Trophoblast cell (in vitro differentiated cells and primary cell): ENCODE results near the gene DSG2.

Source experiments
- DNase-seq, 2 donors: peaks; one replicate each; pipeline ENCODE4 v3.0.0-alpha.2; 2016
- H2AFZ ChIP-seq: 2 replicates; pipeline ENCODE4 v1.6.1; 2013; ENCODE audit warnings: low read length, moderate library complexity, mild to moderate bottlenecking; ENCODE audit not compliant: insufficient read depth, poor library complexity
- H2AK5ac ChIP-seq: 2 replicates; pipeline ENCODE4 v1.6.1; 2013; ENCODE audit warnings: mild to moderate bottlenecking, low read length
- H2BK120ac ChIP-seq: 2 replicates; pipeline ENCODE4 v1.6.1; 2013; ENCODE audit warnings: low read length, mild to moderate bottlenecking, moderate library complexity; ENCODE audit not compliant: insufficient read depth, poor library complexity
- H2BK12ac ChIP-seq: 2 replicates; pipeline ENCODE4 v1.6.1; 2013; ENCODE audit warnings: mild to moderate bottlenecking, low read length, moderate library complexity
- H2BK5ac ChIP-seq: 2 replicates; pipeline ENCODE4 v1.6.1; 2013; ENCODE audit warnings: low read length, low read depth, moderate library complexity, mild to moderate bottlenecking; ENCODE audit not compliant: poor library complexity
- H3K14ac ChIP-seq: 2 replicates; pipeline ENCODE4 v1.6.1; 2013; ENCODE audit warnings: mild to moderate bottlenecking, low read length
- H3K18ac ChIP-seq: 2 replicates; pipeline ENCODE4 v1.6.1; 2013; ENCODE audit warnings: mild to moderate bottlenecking, low read length
- H3K23ac ChIP-seq: 2 replicates; pipeline ENCODE4 v1.6.1; 2013; ENCODE audit warnings: low read length
- H3K27ac ChIP-seq: 2 replicates; pipeline ENCODE4 v1.5.1; 2013; ENCODE audit warnings: low read depth, mild to moderate bottlenecking, inconsistent platforms, low read length, moderate library complexity
- H3K27me3 ChIP-seq: 2 replicates; pipeline ENCODE4 v1.6.1; 2013; ENCODE audit warnings: inconsistent platforms, mild to moderate bottlenecking, low read length, moderate library complexity; ENCODE audit not compliant: insufficient read depth
- H3K36me3 ChIP-seq, 2 experiments: 1 replicate in 1 of 2; 2 replicates in 1 of 2; pipeline ENCODE4 v1.6.1; 2013; ENCODE audit warnings: low read length in 2 of 2, mild to moderate bottlenecking in 2 of 2, moderate library complexity in 1 of 2; ENCODE audit not compliant: insufficient read depth in 2 of 2, control insufficient read depth in 1 of 2
- H3K4ac ChIP-seq: 2 replicates; pipeline ENCODE4 v1.6.1; 2013; ENCODE audit warnings: low read depth, mild to moderate bottlenecking, low read length, moderate library complexity
- H3K4me1 ChIP-seq, 2 experiments: 1 replicate in 1 of 2; 2 replicates in 1 of 2; pipeline ENCODE4 v1.6.1; 2013; ENCODE audit warnings: low read length in 2 of 2, mild to moderate bottlenecking in 2 of 2, moderate library complexity in 1 of 2; ENCODE audit not compliant: insufficient read depth in 2 of 2, control insufficient read depth in 1 of 2
- H3K4me2 ChIP-seq: 2 replicates; pipeline ENCODE4 v1.6.1; 2013; ENCODE audit warnings: inconsistent platforms, mild to moderate bottlenecking, low read length, moderate library complexity
- H3K4me3 ChIP-seq: 2 replicates; pipeline ENCODE4 v1.5.1; 2013; ENCODE audit warnings: mild to moderate bottlenecking, low read depth, low read length, inconsistent platforms
- H3K79me1 ChIP-seq: one replicate; pipeline ENCODE4 v1.6.1; 2013; ENCODE audit warnings: low read length
- H3K79me2 ChIP-seq: 2 replicates; pipeline ENCODE4 v1.6.1; 2013; ENCODE audit warnings: low read length, mild to moderate bottlenecking; ENCODE audit not compliant: control insufficient read depth, insufficient read depth, poor library complexity
- H3K9ac ChIP-seq: 2 replicates; pipeline ENCODE4 v1.6.1; 2013; ENCODE audit warnings: mild to moderate bottlenecking, low read length
- H3K9me3 ChIP-seq: 2 replicates; pipeline ENCODE4 v1.6.1; 2013; ENCODE audit warnings: low read depth, mild to moderate bottlenecking, control low read depth, inconsistent platforms, low read length; ENCODE audit not compliant: insufficient read depth
- H4K12ac ChIP-seq: 2 replicates; pipeline ENCODE4 v1.6.1; 2013; ENCODE audit warnings: low read depth, mild to moderate bottlenecking, low read length, moderate library complexity
- H4K8ac ChIP-seq: 2 replicates; pipeline ENCODE4 v1.6.1; 2013; ENCODE audit warnings: low read depth, mild to moderate bottlenecking, low read length, moderate library complexity
- H4K91ac ChIP-seq: one replicate; pipeline ENCODE4 v1.6.1; 2013; ENCODE audit warnings: low read depth, mild to moderate bottlenecking, low read length, moderate library complexity
- WGBS: extraction: QIAGEN DNeasy Blood & Tissue Kit; methylation state at CpG from one replicate; pipeline ENCODE4 v1.1.7; 2013; ENCODE audit warnings: missing lambda C conversion rate; ENCODE audit not compliant: insufficient read length, insufficient coverage; ENCODE audit errors: extremely low coverage; 5-methylcytosine and 5-hydroxymethylcytosine counted together

The DSG2 gene

GRCh38 chr18:31573051-31573450, 75.1 kb downstream of the DSG2 start:
- no peak overlapping the region for H4K91ac ChIP-seq
- H3K23ac ChIP-seq = no peak overlapping the region
- H3K27me3 ChIP-seq = no peaks in the 10 kb centered on the region
- no peak overlapping the region for H2AK5ac ChIP-seq
- no peaks in the 10 kb centered on the region for H3K79me2 ChIP-seq
- no peak overlapping the region for H2BK120ac ChIP-seq
- no peak overlapping the region for H3K9ac ChIP-seq
- no peak overlapping the region for H3K4ac ChIP-seq
- no peak overlapping the region for H2BK5ac ChIP-seq
- no peak overlapping the region for H3K14ac ChIP-seq
- H2BK12ac ChIP-seq = no peak overlapping the region
- H4K8ac ChIP-seq = no peak overlapping the region
- no peak overlapping the region for H3K4me2 ChIP-seq
- H3K18ac ChIP-seq = no peak overlapping the region
- no peak overlapping the region for H3K4me3 ChIP-seq
- H3K36me3 ChIP-seq = no peaks in the 10 kb centered on the region
- H3K27ac ChIP-seq = no peak overlapping the region
- no peaks in the 10 kb centered on the region for H3K79me1 ChIP-seq
- WGBS = no CpG with 5 or more reads among the region's 3 CpGs
- no peaks in the 10 kb centered on the region for H3K4me1 ChIP-seq
- H3K9me3 ChIP-seq = no peaks in the 10 kb centered on the region
- no peak for DNase-seq
- H2AFZ ChIP-seq = no peak overlapping the region
- H4K12ac ChIP-seq = no peak overlapping the region

GRCh38 chr18:31574359-31574758, 76.4 kb downstream of the DSG2 start:
- Histone ChIP-seq H3K79me1 (no peaks in the 10 kb centered on the region), H3K4me1 (no peaks in the 10 kb centered on the region), H3K27me3 (no peaks in the 10 kb centered on the region), H2BK12ac (no peak overlapping the region), H3K9ac (no peak overlapping the region), H4K8ac (no peak overlapping the region), H2BK5ac (no peak overlapping the region), H2BK120ac (no peak overlapping the region), H3K4me3 (no peak overlapping the region), H3K9me3 (no peaks in the 10 kb centered on the region), H3K23ac (no peak overlapping the region), H4K12ac (no peak overlapping the region), H4K91ac (no peak overlapping the region), H2AFZ (no peak overlapping the region), H3K27ac (no peak overlapping the region), H3K4ac (no peak overlapping the region), H3K14ac (no peak overlapping the region), H3K79me2 (no peaks in the 10 kb centered on the region), H3K36me3 (no peaks in the 10 kb centered on the region), H2AK5ac (no peak overlapping the region), H3K4me2 (no peak overlapping the region), H3K18ac (no peak overlapping the region)
- WGBS = no CpG with 5 or more reads among the region's 1 CpG
- DNase-seq = no peak

GRCh38 chr18:31575515-31576257, 77.7 kb downstream of the DSG2 start:
- Histone ChIP-seq H4K12ac (no peak overlapping the region), H3K23ac (no peak overlapping the region), H2BK12ac (no peak overlapping the region), H3K27me3 (no peaks in the 10 kb centered on the region), H3K36me3 (no peaks in the 10 kb centered on the region), H2BK5ac (no peak overlapping the region), H4K91ac (no peak overlapping the region), H3K9ac (no peak overlapping the region), H3K4me3 (no peak overlapping the region), H3K9me3 (no peaks in the 10 kb centered on the region), H3K4ac (no peak overlapping the region), H3K18ac (no peak overlapping the region), H2AFZ (no peak overlapping the region), H3K79me1 (no peaks in the 10 kb centered on the region), H3K27ac (no peak overlapping the region), H2AK5ac (no peak overlapping the region), H3K4me1 (no peaks in the 10 kb centered on the region), H4K8ac (no peak overlapping the region), H3K14ac (no peak overlapping the region), H3K79me2 (no peaks in the 10 kb centered on the region), H2BK120ac (no peak overlapping the region), H3K4me2 (no peak overlapping the region)
- DNase-seq = no peak
- no CpG with 5 or more reads among the region's 3 CpGs for WGBS

GRCh38 chr18:31576670-31577069, 78.7 kb downstream of the DSG2 start:
- no peak for DNase-seq
- Histone ChIP-seq H3K4me3 (no peak overlapping the region), H3K4me1 (peaks cover 3 to 4% of the 10 kb centered on the region in 2 experiments), H4K8ac (no peak overlapping the region), H2BK120ac (no peak overlapping the region), H3K9ac (peak overlapping the region; percentile 44), H2AFZ (no peak overlapping the region), H2BK5ac (no peak overlapping the region), H3K23ac (no peak overlapping the region), H3K9me3 (no peaks in the 10 kb centered on the region), H3K27me3 (no peaks in the 10 kb centered on the region), H3K36me3 (no peaks in the 10 kb centered on the region), H3K18ac (no peak overlapping the region), H3K79me1 (no peaks in the 10 kb centered on the region), H2AK5ac (no peak overlapping the region), H3K4me2 (no peak overlapping the region), H3K27ac (no peak overlapping the region), H2BK12ac (no peak overlapping the region), H3K14ac (no peak overlapping the region), H3K4ac (no peak overlapping the region), H3K79me2 (no peaks in the 10 kb centered on the region), H4K12ac (no peak overlapping the region), H4K91ac (no peak overlapping the region)
- no CpG with 5 or more reads among the region's 4 CpGs for WGBS
